D721Med (cell line): Measurements from ENCODE around the gene RHBDF2.

ENCODE experiments used
- DNase-seq: peaks from one replicate; pipeline ENCODE4 v3.0.0; 2011; ENCODE audit warnings: low spot score; ENCODE audit not compliant: insufficient read length
- FAIRE-seq: peaks from 2 replicates; lab custom pipeline; 2011; peaks lifted over from hg19 to GRCh38; lab: Jason Lieb, UNC
- CTCF ChIP-seq: IDR thresholded peaks from 2 replicates; pipeline ENCODE4 v1.5.1; 2012; ENCODE audit warnings: mild to moderate bottlenecking, control low read depth; ENCODE audit not compliant: insufficient read depth; ENCODE audit errors: missing control alignments

The RHBDF2 gene

DNA sequence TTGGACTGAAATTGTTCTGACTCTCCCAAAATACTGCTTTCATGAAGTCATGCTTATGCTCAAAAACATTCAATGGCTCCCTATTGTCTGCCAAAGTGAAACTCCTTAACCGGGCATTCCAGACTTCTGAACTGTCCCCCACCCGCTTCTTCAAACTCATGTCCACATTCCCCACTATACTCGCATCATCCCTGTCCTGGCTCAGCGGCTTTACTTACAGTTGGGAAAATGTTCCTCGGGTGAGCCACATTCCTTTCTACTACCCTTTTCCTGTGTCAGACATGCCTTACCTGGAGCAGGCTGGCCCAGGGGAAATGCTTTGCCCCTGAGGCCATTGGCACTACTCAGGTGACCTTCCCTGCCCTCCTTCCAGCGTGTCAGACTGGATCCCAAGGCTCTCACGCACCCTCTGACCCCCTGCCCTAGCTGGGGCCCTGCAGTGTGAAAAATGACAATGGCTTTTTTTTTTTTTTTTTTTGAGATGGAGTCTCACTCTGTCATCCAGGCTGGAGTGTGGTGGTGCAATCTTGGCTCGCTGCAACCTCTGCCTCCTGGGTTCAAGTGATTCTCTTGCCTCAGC, 30.9 kb upstream of the RHBDF2 start:
- no peak for TF ChIP-seq CTCF
- peak; percentile 5 for DNase-seq
- FAIRE-seq: no peak

- no peak for TF ChIP-seq CTCF
- peak; percentile 6 for DNase-seq
- no peak for FAIRE-seq
These were observed 30.3 kb upstream of the RHBDF2 start for GRCh38 chr17:76531486-76532038.

GRCh38 chr17:76530811-76531485, 29.7 kb upstream of the RHBDF2 start:
- DNase-seq (peak; percentile 6), FAIRE-seq (no peak)
- no peak for TF ChIP-seq CTCF

DNA sequence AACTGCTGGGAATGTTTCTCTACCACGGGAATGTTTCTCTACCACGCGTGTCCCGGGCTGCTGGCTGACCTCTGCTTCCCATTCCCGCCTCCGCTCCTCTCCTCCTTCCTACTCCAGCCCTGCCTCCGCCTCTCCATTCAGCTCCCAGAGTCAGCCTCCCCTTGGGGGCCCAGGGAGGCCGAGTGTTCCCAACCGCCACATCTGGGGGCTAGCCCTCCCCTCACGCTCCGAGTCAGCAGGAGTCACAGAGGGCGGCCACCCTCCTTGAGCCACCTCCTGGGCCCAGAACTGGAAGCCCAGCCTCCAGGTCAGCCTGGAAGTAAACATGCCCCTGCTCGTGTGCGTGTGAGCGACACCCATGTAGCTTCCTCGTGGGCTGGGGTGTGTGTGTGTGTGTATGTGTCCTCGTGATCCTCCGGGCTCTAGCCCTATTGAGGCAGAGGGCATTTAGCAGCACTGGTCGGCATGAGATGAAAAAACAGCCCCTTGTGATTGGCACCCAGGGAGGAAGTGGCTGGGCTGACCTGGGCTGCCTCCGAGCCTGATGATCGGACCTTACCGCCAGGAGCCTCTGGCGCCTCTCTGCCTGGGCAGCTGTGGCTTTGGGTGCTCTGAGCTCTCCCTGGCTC, 29.0 kb upstream of the RHBDF2 start:
- FAIRE-seq (no peak), DNase-seq (peak; percentile 3)
- no peak for TF ChIP-seq CTCF

GRCh38 chr17:76529224-76530094, 28.2 kb upstream of the RHBDF2 start:
- peak; percentile 5 for DNase-seq
- no peak for TF ChIP-seq CTCF
- no peak for FAIRE-seq

GRCh38 chr17:76528528-76529223, 27.5 kb upstream of the RHBDF2 start:
- no peak for FAIRE-seq
- no peak for TF ChIP-seq CTCF
- DNase-seq: no peak
